HG03025 (cell line): ENCODE data around the gene KIF6.
"Not testable (repeated sequence)": the region's sequence is repeated elsewhere in the genome, so short reads cannot be mapped to it uniquely, and the experiment has no call there.

Experiments
- ATAC-seq: cut with Tn5 transposase; IDR thresholded peaks from one replicate; pipeline ENCODE4 v1.9.1; 2021; ENCODE audit warnings: mild to moderate bottlenecking, moderate library complexity; ENCODE audit not compliant: unreplicated experiment, low FRiP score

Gene KIF6

GRCh38 chr6:39515006-39515405, 210.2 kb downstream of the KIF6 start:
- ATAC-seq: no peak

DNA sequence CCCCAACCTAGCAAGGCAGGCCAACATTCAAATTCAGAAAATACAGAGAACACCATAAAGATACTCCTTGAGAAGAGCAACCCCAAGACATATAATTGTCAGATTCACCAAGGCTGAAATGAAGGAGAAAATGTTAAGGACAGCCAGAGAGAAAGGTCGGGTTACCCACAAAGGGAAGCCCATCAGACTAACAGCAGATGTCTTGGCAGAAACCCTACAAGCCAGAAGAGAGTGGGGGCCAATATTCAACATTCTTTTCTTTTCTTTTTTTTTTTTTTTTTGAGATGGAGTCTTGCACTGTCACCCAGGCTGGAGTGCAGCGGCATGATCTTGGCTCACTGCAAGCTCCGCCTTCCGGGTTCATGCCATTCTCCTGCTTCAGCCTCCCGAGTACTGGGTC, 215.4 kb downstream of the KIF6 start:
- ATAC-seq: not testable (repeated sequence)

GRCh38 chr6:39508515-39508914, 216.7 kb downstream of the KIF6 start:
- ATAC-seq: no peak

DNA sequence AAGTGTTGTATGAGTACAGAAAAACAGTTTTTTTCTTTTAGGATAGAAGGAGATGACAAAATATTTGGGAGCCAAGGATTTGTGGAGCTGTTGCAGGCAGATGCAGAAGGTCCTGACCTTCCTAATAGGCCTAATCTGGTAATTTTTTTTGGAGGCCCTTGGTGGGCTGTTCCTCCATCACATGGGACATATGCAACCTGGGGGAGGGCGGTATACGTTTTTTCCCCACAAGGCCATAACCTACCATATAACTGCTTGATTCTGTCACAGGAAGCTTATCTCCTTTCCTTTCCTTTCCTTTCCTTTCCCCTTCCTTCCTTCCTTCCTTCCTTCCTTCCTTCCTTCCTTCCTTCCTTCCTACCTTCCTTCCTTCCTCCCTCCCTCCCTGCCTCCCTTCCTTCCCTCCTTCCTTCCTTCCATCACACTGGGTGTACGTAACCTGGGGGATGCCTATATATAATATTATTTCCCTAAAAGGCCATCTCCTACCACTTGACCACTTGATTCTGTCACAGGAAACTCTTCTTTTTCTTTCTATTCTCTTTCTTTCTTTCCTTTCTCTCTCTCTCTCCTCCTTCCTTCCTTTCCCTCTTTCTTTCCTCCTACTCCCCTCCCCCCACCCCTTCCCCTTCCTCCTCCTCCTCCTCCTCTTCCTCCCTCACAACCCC, 217.7 kb downstream of the KIF6 start:
- ATAC-seq: no peak

- not testable (repeated sequence) for ATAC-seq
Observed at GRCh38 chr6:39502362-39502955, 222.7 kb downstream of the KIF6 start.

DNA sequence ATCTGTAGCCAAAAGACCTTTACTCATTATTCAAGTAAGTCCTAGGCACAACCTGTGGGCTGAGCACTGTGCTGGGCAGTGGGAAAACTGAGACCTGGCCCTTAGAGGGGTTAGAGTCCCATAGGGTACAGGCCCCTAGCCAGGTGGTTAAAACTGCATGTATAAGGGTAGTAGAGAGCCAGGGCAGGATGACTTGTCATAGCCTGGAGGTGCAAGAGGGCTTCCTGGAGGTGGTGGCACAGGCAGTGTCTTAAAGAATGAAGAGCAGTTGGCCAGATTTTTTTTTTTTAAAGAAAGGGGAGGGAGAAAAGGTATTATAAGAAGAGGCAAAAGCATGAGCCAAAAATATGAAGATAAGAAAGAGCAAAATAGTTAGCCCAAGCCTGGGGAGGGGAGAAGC, 226.2 kb downstream of the KIF6 start:
- ATAC-seq: no peak

- ATAC-seq: no peak
Observed at GRCh38 chr6:39498096-39498495, 227.1 kb downstream of the KIF6 start.

DNA sequence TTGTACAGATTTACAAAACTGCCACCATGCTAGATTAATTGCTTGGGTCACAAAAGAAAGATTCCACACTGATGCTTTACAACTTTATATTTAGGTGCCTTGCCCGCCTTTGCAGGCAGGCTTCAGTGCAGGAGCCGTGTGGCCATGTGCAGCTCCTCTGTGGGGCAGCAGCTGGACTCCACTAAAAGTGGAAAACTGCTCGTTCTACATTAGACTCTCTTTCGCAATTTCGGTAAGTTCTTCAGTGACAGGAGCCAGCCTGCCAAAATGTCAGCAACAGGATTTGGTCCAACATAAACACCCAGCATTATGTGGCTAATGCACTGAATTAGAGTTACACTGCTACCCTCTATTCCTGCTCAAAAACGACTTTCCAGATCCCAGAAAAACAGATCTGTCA, 228.3 kb downstream of the KIF6 start:
- no peak for ATAC-seq

GRCh38 chr6:39496456-39496855, 228.8 kb downstream of the KIF6 start:
- ATAC-seq: no peak

- ATAC-seq: no peak
Observed at GRCh38 chr6:39495640-39496039, 229.6 kb downstream of the KIF6 start.

DNA sequence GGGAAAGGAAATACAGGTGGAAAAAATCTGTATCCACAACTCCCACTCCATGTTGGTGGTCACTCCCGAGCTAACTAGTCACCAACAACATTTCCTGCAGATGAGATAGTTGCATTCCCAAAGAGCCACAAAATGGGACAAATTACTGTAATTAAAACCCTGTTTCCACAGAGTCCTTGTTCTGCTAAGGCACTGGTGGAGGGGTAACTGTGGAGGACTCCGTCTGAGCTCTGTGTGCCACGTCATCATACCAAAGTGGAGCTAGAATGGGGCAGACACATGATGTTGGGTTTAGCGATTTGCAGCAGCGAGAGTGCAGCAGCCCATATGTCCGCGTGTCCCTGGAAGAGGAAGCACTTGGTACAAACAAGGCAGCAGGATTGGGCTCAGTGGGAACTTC, 230.2 kb downstream of the KIF6 start:
- ATAC-seq: no peak

GRCh38 chr6:39493777-39494176, 231.4 kb downstream of the KIF6 start:
- ATAC-seq: no peak

DNA sequence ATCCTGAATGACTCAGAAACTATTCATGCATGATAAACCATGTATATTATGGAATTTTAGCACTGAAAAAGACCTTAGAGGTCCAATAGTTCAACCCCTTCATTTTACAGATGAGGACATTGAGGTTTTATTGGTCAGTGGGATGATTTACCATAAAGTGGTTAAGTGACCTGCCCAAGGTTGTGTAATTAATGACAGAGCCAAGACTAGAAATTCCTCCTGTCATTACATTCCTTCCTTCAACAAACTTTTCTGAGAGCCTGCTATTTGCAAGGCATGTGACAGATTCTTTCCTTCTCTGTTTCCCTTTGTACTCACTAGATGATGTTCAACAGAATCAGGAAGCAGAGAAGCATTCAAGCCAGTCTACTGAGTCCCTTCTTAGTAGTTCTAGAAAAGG, 232.0 kb downstream of the KIF6 start:
- ATAC-seq: no peak

DNA sequence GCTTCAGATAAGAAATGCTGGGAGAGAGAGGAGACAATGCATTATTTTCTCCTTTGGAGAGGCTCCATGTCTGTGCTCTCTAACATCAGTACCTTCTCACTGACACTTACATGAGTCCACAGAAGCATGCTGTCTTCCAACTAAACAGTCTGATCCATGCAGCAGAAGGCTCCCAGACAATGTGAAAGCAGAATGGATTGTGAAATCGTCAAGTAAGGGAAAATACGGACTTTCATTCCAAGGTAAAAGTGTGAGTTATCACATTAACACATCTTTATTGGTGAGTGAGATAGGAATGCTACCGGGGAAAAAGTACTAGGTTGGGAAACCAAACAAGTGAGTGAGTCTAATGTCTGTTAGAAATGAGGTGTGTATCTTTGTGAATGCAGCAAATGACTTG, 235.1 kb downstream of the KIF6 start:
- no peak for ATAC-seq

- no peak for ATAC-seq
Observed at GRCh38 chr6:39488255-39488879, 236.8 kb downstream of the KIF6 start.

DNA sequence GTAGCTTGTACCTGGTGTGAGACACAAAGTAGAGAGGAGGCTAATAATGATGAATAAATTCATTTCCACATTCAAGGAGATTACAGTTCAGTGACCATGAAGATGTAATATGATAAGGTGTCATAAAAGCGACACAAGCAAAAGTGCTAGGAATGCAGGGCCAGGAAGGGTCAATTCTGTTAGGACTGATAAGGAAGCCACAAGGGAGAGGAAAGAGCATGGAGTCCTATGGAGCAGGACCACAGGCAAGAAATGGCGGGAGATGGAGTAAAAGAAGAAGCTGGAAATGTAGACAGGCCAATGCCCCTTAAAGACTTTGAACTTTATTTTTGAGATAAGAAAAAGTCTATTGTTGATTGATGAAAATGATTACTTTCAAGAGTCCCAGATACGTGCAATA, 240.9 kb downstream of the KIF6 start:
- no peak for ATAC-seq

DNA sequence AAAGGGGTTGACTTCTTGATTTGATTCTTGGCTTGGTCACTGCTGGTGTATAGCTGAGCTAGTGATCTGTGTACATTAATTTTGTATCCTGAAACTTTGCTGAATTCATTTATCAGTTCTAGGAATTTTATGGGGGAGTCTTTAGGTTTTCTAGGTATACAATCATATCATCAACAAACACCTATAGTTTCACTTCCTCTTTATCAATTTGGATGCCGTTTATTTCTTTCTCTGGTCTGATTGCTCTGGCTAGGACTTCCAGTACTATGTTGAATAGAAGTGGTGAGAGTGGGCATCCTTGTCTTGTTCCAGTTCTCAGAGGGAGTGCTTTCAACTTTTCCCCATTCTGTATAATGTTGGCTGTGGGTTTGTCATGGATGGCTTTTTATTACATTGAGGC, 245.4 kb downstream of the KIF6 start:
- ATAC-seq: not testable (repeated sequence)

GRCh38 chr6:39476670-39477069, 248.5 kb downstream of the KIF6 start:
- no peak for ATAC-seq

GRCh38 chr6:39476151-39476550, 249.1 kb downstream of the KIF6 start:
- ATAC-seq: no peak

DNA sequence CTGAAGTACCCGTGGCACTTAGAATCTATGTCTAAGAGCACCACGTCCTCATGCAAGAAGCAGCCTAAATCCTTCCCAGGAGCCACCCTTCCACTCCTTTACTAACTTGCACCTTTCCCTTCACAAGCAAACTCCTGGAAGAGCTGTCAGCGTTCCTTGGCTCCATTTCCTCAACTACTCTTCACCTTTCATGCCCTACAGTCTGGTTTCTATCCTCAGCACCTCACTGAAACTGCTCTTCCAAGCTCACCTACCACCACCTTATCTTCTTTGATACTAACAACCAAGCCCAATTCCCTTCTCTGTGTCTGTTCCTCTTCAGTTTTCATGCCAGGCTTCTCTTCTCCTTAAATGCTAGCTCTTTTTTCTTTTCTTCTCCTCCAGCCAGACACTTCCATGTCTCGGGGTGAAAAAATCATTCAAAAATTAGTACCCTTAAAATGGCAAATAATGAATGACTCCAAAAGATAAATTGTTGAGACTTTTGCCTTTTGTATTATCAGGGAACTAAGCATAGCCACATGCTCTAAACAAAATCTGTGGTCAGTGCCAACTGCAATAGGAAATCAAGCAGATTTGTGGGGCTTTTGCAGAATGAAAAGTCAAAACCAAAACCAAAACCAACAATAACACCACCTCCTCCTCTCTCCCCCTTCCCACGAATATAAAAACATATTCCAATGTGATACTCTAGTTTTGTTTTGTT, 253.1 kb downstream of the KIF6 start:
- ATAC-seq: no peak

DNA sequence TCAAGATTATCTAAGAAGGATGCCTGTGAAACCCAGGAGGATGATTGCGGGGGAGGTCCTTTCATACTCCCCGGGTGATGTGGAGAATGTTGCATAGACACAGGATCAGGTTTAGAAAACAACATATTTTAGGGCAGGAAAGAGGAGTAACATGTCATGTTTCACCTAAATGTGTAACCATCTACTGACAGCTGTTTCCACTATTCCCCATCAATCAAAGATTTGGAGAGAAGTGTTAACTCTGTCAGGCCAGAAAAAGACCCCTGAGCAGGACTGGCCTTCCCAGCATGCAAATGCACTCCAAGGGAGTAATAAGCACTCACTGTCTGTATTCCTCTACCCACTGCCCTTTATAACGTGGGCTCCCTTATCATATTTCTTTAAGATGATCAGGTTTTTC, 254.7 kb downstream of the KIF6 start:
- ATAC-seq: no peak

DNA sequence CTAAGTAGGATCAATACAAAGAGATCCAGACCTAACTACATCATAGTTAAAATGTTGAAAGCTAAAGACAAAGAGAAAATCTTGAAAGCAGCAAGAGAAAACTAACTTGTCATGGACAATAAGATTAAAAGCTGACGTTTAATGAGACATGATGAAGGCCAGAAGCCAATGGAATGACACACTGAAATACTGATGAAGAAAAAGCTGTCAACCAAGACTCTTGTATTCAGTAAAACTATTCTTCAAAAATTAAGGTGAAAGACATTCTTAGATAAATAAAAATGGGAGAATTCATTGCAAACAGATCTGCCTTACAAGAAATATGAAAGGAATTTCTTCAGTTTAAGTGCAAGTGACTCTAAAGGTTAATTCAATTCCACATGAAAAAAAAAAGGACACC, 256.8 kb downstream of the KIF6 start:
- no peak for ATAC-seq
